ENCODE results near the gene KRTAP5-6.

Gene KRTAP5-6

DNA sequence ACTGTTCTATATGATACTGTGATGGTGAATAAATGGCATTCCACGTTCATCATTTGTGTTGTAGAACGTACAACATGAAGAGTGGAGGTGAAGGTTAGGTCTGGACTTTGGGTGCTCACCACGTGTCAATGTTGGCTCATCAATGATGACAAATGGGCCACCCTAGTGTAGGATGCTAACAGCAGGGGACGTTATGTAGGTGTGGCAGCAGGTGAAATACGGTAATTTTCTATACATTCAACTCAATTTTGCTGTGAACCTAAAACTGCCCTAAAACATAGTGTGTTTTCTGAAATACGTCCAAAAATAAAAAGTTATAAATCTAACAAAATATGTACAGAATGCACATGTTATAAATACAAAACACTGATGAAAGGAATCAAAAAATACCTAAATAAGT lies 6.2 kb downstream of the KRTAP5-6 start:
- no peak for DNase-seq

DNA sequence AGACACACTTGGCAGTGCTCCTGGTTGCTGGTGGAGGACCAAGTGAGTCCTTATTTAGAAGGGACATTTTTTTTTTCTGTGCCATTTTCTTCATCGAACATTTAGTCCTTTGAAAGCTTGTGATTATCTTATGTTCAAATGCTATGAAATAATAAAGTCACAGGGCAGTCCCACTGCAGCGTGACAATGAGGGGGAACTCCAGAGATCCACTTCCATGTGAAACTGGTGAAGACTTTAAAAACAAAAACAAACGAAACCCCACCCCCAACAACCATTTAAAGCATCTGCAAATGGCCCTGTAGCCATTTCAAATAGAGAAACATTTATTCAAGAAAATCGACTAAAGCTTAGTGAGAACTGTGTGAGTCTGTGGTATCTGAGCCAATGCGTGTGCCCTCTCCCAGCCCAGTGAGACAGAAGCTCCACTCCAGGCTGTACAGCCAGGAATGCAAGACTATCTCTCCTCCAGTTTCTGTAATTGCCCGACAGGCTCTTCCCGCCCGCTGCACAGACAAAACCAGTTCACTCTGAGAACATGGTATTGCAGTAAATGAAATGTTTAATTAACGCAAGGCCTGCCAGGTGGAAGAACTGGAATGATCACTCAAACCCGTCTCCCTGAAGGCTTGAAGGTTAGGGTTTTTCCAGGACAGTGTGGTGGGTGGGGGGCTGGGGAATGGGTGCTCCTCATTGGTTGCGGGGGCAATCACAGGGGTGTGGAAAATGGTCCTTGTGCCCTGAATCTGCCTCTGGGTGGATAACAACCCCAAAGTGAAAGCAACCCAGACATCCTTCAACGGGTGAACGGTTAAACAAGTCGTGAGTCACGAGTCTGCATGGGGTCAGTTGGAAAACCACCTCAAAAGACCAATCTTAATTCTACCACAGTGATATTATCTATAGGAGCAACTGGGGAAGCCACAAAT lies 8.4 kb downstream of the KRTAP5-6 start:
- no peak for DNase-seq

DNA sequence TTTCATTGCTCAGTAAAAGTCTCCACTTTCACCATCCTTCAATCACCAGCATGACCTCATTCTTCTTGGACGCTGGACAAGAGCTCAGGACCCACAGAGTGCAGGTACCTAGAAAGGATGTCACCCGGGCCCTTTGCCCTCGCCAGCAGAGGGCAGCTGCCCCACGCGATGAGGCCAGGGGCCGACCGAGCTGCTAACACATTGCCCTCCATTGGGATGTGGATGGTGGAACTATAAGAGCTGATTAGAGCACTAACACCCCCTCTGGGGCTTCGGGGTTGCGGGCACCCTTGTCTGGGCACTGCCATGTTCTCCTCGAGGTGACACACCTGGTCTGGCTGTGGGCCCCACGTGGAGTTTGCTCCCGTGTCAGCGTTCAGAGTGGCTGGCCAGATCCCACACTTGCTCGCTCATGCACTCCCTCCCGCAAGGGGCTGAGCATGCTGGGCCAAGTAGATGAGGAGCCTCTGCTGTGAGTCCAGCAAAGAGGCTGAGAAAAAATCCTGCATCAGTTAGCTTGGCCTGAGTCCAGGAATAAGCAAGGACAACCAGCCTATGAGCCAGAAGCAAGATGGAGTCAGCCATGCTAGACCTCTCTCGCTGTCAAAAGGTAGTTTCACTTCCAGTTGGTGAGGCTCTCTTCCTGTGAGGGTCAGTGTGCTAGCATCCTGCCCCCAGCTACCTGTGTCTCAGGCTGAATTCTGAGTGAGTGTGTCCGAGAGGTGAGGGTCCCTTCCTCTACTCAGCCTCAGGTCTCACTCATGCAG lies 9.8 kb downstream of the KRTAP5-6 start:
- no peak for DNase-seq

DNA sequence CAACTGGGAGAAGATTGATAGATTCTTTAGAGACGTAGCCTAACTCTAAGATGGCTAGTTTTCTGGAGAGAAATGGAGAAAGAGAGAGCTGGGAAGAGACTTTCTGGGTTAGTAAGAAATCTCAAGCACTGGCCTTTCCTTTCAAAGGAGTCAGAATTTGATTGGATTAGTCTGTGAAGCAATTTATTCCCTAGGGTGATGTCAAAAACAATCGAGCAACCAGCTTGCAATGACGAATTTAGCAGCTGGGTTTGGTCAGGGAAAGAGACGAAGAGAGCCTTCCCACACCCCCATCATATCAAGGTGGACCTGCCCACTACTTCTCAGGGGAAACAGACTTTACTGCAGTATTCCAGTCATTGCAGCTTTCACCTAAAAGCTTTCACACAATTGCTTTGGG lies 10.8 kb downstream of the KRTAP5-6 start:
- DNase-seq, result no peak

DNA sequence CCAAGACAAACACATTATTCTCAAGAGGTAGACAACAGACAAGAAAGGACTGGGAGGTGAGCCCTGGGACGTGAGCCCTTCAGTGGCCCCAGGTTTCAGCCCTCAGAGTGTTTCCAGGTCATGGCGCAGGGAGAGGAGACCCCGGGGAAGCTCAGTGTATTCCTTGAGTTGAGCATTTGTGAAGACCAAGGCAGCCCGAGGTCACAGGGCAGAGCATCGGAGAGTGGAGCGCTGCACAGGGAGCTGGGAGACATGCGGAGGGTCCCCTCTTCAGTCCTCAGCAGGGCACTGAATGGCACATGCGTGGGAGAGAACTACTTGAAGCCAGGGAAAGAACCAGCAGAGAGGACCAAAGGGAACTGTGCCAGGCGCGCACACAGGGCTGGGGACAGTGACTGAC lies 11.7 kb downstream of the KRTAP5-6 start:
- no peak for DNase-seq

DNA sequence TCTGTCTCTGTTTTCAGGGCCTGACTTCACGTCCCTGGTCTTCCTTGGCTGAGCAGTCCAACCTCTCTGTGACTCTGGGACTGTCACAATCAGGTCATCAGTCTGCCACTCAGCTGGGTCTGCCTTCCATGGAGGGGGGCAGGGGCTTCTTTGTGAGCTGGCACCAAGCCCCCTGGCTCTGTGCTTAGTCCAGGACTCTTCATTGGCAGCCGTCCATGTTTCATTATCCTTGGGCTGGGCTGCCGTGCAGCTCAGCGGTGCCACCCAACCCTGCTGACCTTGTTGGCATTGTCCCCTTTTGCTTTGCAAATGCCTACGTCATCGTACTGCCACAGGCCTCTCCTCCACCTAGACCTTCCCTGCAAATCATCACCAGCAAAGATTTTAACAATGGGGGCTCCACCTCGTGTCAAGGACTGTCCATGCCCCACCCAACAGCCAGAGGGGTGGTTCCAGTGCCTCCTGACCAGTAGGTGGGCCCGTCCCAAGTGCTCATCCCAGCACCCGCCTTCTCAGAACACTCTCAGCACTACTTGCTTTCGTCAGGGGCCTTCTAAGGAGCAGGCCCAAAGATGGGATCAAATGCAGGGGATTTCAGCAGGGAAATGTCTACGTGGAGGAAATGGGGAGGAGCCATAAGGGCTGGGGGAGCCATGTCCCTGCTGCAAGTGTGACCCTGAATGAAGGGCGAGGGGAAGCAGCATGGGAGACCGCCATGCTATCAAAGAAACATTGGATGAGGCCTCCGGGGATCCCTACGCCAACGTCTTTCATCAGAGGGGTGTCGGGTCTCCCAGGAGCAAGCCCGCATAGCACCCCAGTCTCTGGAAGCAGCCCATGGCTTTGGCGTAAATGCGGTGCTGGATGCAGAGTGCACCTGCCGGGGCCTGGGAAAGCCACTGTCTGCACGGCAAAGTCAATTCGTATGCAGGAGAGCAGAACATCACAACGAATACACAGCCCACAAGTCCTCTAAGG lies 18.2 kb downstream of the KRTAP5-6 start:
- peak; percentile 35 for DNase-seq

DNA sequence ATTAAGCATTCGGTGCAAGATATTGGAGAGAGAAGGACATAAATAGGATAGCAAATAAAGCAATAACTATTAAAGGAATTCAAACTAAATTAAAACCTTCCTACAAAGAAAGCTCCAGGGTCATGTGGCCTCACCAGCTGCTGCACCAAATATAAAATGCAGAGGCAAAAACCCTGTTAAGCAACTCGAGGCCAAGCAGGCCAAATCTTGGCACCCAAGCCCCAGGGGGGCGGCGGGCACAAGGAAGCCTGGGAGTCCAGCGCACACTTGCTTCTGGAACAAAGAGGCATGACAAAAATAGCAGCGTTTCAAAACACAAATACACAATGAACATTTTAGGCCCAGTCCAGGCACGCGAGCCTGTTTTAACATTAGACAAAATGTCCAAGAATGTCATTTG lies 20.8 kb downstream of the KRTAP5-6 start:
- DNase-seq, result no peak

DNA sequence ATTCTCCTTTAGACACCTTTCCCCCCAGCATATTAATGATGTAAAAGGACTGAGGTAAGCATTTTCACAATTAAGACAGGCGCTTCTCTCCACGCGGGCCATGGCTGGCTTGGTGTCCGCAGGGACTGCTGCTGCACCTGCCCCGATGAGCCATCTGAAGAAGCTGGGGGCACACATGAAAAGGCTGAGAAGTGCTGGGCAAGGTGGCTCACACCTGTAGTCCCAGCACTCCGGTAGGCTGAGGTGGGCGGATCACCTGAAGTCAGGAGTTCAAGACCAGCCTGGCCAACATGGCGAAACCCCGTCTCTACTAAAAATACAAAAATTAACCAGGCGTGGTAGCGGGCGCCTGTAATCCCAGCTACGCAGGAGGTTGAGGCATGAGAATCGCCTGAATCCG lies 21.3 kb downstream of the KRTAP5-6 start:
- DNase-seq, result no peak

DNA sequence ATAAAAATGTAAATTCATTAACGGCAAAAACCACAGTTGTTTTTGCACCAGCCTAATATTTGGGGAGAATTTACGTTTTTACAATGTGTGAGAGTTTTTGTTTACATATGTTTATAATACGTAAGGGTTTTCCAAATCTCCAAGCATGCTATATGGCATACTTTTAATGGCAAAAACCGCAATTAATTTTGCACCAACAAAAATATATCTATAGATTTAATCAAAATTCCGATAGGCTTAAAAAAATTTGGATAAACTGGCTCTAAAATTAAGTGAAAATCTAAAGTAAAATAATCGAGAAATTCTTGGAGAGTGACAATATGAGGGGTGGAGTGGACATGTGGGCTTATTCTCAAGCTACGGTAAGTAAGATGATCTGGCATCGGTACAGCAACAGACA lies 22.8 kb downstream of the KRTAP5-6 start:
- no peak for DNase-seq

DNA sequence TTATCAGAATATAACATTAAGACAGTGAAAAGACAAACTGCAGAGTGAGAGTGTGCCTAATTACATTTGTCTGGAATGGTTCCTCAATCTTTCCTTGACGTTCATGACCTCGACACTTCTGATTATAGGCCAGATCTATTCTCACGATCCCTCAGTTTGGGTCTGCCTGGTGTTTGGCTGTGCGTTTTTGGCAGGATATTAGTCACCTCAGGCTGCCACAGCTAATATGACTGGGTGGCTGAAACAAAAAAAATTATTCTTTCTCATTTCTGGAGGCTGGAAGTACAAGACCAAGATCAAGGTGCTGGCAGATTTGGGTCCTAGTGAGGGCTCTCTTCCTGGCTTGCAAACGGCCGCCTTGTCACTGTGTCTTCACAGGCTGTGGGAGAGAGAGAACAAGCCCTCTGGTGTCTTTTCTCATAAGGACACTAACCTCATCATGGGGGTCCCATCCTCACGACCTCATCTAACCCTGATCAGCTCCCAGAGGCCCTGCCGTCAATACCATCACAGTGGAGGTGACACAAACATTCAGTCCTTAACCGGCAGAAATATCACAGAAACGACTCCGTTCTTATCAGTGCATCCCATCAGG lies 30.2 kb downstream of the KRTAP5-6 start:
- no peak for DNase-seq

DNA sequence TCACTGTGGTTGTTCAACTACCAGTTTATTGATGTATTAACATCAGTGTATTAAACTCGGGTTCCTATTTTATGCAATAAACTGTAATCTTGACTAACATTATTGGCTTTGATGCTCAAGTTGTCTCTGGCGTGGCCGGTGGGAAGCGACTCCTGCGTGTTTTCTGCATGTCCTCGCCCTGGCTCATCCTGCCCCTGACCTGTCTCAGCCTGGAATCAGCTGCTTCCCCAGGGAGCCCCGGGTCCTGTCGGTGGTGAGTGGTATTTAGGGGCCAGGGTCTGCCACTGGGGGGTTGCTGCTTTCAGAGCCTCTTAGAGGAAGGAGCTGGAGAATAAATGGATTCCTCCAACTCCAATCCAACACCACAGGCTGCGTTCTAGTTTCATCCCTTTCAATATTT lies 30.9 kb downstream of the KRTAP5-6 start:
- no peak for DNase-seq

DNA sequence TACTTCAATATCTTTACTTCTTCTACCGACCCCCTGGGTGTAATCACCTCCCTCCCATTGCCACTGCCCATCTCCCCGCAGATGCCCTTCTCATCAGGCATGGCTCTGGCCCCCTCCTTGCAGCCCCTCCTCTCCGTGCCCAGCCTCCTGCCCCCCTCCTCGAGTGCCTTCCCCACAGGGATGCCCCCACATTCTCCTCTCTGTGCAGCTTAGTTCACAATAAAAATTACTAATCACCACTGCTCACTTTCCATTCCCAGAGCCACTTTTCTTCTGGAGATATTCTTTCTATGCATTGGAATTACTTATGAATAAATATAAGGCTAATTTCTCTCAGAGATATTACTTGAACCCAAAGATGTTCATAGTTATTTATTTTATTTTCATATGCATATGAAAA lies 31.3 kb downstream of the KRTAP5-6 start:
- DNase-seq, result no peak

DNA sequence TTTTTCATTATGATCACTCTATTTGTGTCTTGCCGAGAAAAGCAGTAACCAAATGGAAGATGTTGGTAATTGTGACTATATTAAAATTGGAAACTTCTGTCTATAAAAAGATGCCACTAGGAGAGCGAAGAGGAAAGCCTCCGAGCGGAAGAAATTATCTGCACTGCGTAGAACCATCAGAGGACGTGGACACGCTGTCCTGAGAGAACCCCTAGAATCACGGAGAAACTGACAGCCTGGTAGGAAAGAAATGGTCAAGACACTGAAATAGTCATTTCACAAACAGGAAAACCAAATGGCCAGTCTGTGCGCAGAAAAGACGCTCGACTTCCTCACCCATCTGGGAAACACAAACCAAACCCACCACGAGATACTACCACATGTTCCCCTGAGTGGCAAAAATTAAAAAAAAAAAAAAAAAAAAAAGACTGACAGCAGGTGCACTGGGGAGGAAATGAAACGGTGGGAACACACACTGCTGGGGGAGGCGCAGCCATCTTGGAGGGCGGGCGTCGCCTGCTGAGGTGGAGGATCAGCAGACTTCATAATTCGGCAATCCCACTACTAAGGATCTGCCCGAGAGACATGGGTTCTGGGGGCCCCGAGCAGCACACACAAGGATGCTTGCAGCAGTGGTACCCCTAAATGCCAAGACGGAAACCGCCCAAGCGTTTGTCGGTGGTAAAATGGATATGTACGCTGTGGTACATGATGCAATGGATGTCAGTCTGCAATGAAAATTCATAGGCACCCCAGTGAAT lies 32.1 kb downstream of the KRTAP5-6 start:
- no peak for DNase-seq

DNA sequence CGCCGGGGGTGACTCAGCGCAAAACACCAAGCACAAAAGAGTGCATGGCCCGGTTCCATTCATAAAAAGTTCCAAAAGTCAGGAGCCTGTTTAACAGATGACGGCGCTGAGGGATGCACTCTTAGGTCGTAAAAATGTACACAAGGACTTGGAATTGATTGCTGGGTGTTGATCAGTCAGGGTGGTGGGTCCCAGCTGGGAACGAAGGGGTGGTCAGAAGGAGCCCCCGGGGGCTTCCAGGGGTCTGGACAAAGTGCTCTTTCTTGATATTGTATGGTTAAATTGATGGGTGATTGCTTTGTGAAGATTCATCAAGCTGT lies 32.7 kb downstream of the KRTAP5-6 start:
- DNase-seq, result no peak

DNA sequence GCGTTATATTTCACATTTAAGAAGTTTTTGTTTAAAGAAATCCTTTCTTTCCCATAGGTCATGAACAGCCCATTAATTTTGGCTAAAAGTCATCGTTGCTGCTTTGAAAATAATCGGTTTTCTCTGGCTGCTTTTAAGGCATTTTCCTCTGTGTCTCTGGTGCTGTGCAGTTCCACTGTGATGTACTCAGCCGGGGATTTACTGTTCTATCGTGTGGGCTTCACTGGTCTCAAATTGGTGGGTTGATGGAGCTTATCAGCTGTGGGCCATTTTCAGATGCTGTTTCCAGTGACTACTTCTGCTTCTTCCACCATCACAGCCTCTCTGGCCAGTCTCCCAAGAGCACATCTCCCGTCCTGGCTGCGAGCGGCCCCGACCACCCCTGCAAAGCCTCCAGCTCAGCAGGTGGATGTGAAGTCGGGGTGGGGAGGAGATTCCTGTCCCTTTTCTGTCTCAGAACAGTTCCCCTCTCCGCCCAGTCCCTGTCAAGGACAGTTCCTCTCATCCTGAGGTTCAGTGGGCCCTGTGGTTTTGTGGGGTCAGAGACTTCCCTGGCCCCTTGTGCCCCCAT lies 33.1 kb downstream of the KRTAP5-6 start:
- DNase-seq, result no peak

DNA sequence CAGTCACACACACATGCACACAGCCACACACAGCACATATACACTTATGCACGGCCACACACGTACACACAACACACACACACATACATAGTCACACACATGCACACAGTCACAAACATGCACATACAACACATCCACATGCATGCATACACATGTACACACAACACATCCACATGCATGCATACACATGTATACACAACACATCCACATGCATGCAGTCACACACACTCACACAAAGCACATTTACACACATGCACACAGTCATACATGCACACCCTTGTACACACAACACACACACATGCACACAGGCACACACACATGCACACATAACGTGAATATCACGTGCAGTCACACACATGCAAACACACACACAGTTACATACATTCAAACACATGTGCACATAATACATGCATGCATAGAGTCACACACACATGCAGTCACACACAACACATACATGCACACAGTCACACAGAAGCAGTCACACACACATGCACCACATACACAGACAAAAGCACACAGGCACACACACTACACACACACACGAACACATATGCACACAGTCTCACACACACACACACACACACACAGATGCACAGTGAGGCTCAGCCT lies 34.6 kb downstream of the KRTAP5-6 start:
- DNase-seq, result no peak

DNA sequence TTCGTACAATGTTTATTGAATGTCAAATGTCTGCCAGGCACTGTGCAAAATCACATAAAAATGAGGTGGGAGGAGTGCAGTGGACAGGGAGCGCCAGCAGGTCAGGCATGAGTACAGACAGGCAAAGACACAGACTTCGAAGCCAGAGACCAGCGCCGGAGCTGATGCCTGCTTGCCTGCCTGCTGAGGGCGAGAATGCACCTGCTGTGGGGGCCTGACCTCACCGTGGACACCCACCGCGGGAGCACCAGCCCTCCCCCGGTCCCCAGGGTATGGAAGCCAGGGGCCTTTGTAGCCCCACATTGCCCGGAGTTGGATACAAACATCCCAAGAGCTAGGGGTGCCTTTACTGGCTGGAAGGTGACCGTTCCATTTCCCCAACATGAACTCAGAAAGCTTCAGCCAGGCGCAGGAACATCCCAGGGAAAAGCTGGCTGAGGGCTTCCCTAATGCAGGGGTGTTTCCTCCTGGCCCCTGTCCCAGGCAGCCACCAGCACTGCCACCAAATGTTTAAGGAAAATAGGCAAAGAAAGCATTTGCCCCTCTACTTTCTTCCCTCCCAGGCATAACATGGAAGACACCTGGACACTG lies 35.5 kb downstream of the KRTAP5-6 start:
- no peak for DNase-seq

DNA sequence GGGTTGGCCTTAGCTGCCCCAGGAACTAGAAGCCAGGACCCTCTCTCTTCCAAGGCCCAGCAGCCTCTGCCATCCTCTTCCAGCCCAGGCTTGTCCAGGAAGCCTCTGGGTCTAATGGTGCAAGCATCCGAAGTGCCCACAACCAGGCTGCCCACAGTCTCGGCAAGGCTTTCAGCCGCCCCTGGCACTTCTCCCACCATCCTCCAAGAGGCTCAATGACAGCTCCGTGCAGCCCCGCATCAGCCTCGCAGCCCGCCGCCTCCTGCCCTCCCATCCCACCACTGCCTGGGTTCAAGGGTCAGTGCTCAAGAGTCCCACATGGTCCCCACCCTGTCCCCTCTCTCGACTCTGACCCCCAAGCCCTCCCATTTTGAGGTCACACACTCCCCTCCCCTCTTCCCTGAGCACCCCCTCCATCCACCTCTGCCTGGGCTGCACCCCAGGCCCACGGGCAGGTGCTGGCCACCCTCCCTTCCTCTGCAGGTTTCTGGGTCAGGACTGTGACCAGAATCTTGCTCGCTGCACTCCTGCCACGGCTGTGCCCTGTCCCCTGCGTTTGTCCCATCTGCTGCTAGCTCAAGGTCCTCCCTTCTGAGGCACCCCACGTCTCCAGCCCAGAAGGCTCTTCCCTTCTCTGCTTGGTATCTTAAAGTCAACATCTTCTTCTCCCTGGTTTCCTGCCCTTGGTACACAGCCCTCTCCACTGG lies 36.2 kb downstream of the KRTAP5-6 start:
- DNase-seq, result no peak

DNA sequence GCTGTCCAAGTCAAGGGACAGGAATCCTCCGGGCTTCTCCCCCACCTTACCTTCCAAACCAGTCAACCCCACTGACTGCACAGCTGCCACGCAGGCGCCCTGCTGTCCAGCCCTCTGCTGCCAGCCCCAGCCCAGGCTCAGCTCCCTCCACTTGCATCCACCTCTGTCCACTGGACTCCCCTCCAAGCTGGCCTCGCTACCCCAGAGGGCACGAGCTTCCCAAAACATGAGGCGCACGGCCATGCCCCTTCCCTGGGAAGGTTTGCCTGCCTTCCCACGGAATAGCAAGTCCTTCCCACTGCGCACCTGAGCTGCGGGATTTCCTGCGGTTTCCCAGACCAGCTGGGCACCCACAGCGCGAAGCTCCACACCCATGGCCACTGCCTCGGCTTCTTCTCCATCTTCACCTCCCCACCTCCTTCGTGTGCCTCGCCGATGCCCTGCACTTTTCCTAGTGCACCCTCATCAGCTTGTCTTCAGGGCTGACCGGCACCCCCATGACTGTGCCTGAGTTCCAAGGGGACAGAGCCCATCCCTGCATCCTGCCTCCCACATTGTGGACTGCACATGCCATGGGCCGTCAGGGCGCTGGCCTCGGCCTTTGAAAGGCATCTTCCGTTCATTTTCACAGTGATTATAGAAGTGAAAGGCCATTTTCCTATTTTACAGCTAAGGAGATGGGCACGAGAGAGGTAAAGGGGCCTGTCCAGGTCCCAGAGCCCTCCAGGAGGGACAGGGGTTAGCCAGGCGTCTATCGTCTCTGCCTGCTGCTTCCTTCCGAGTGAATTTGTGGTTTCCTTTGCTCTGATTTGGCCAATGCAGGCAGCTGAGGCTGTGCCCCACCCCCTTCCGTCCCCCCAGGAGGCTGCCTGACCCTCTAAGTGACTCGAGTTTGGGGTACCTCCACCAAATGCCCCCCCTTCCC lies 37.0 kb downstream of the KRTAP5-6 start:
- no peak for DNase-seq
